ENCODE data around the gene AMER3.

Gene AMER3

DNA sequence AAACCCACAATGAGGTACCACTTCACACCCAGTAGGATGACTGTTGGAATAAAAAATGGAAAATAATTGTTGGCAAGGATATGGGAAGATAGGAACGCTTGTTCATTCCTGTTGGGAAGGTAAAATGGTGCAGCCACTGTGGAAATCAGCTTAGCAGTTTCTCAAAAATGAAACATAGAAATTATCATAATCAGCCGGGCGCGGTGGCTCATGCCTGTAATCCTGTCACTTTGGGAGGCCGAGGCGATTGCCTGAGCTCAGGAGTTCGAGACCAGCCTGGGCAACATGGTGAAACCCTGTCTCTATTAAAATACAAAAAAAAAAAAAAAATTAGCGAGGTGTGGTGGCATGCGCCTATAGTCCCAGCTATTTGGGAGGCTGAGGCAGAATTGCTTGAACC lies 23.4 kb downstream of the AMER3 start:
- in situ Hi-C loops (cut with MboI; ENCODE audit: low sequenced_read_pairs) = no loop called here

DNA sequence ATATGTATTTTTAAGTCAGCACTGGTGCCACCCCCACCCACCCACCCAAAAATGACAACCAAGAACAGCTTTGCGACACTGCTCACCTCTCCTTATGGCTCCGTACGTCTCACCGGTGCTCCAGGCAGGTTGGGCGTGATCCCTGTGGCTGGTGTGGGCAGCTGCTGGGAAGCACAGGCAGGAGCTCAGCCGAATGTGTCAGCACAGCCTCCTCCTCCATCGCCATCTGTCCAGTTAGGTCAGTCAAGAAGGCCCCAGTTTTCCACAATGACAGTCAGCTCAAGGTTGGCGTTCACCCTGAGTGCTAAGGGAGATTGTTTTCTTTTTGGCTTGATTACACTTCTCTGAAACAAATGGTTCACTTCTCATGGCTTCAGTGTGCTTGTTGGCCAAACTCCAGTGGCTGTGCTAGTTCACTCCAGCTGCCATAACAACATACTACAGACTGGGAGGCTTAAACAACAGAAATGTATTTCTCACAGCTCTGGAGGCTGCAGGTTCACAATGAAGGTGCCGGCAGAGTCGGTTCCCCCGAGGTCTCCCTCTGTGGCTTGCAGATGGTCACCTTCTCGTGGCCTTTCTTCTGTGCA lies 30.2 kb downstream of the AMER3 start:
- in situ Hi-C loops (cut with MboI; ENCODE audit: low sequenced_read_pairs) = no loop called here

DNA sequence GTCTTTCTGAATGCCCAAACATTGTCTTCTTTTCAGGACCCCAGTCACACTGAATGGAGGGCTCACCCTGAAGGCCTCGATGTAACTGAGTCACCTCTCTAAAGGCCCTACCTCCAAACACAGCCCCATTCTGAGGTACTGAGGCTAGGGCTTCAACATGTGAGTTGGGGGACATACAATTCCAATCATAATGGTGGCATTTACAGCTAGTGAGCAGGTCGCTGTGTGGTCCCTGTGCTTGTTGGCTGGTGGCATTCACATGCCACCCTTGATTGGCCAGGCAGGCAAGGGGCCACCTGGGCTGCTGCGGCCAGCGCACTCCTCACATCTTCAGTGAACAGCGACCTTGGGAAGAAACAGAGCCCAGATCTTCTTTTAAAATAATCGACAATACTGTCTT lies 30.7 kb downstream of the AMER3 start:
- in situ Hi-C loops (cut with MboI; ENCODE audit: low sequenced_read_pairs) = no loop called here

DNA sequence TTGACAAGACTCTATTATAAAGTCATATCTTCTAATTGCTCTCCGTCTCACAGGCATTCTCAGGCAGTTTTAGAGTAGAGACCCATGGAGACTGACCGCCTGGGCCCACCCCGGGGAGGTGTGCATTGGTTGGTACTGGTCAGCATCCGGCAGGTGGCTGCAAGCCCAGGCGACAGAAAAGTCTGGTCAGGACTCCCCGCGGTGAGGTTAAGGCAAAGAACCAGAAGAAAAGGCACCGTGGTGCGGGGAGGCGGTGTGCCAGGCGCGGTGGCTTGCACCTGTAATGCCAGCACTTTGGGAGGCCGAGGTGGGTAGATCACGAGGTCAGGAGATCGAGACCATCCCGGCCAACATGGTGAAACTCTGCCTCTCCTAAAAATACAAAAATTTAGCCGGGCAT lies 32.5 kb downstream of the AMER3 start:
- in situ Hi-C loops (cut with MboI; ENCODE audit: low sequenced_read_pairs) = no loop called here

- in situ Hi-C loops (cut with MboI; ENCODE audit: low sequenced_read_pairs) = no loop called here
Measured at GRCh38 chr2:130790312-130790711, 35.0 kb downstream of the AMER3 start.

GRCh38 chr2:130790804-130791616 lies 35.7 kb downstream of the AMER3 start:
- in situ Hi-C loops (cut with MboI; ENCODE audit: low sequenced_read_pairs) = no loop called here

DNA sequence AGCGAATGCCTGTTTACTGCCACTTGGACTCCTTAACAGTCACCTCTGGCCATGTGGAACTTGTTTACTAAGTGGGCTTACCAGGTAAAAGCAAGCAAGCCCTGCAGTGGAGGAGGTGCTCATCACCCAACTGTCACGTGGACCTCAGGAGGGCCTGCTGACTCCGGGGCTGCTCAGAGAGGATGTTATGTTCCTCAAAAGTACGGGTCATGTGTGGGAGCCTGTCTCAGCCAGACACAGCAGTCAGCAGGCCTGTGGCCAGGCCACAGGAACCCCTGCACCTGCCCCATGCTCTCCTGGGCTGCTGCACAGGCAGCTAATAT lies 36.2 kb downstream of the AMER3 start:
- in situ Hi-C loops (cut with MboI; ENCODE audit: low sequenced_read_pairs) = no loop called here

DNA sequence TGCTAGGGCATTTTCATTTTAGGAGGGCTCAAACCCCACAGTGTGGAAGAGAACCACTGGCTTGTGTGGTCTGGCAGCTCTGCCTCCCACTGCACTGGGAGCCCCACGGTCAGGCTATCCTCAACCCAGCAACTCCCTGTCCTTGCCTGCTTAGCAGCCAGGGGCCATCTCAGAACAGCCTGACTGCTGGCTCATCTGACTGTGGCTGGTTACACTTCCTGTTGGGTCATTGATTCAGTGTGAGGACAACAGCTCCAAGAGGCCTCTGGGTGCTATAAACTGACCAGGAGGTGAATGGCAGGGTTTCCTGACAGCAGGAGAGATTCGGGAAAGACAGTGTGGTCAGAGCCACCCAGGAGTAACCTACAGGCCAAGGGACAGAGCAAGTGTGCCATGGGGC lies 40.1 kb downstream of the AMER3 start:
- in situ Hi-C loops (cut with MboI; ENCODE audit: low sequenced_read_pairs) = no loop called here

DNA sequence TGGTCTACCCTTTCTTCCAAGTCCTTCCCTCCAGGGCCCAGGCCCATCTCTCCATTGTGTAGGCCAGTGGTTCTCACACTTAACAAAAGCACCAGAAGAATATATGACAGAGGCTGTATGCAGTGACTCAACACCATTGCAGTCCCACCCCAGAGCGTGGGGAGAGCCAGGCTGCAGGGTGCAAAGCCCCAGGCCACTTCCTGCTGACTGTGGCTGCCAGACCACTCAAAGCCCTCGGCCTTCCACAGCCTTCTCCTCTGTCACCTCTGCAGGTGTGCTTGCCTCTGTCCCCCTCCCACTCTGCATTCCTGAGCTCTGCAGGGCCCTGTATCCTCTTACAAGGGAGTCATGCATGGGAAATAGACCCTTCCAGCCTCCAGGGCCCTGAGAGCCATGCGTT lies 41.0 kb downstream of the AMER3 start:
- in situ Hi-C loops (cut with MboI; ENCODE audit: low sequenced_read_pairs) = no loop called here

DNA sequence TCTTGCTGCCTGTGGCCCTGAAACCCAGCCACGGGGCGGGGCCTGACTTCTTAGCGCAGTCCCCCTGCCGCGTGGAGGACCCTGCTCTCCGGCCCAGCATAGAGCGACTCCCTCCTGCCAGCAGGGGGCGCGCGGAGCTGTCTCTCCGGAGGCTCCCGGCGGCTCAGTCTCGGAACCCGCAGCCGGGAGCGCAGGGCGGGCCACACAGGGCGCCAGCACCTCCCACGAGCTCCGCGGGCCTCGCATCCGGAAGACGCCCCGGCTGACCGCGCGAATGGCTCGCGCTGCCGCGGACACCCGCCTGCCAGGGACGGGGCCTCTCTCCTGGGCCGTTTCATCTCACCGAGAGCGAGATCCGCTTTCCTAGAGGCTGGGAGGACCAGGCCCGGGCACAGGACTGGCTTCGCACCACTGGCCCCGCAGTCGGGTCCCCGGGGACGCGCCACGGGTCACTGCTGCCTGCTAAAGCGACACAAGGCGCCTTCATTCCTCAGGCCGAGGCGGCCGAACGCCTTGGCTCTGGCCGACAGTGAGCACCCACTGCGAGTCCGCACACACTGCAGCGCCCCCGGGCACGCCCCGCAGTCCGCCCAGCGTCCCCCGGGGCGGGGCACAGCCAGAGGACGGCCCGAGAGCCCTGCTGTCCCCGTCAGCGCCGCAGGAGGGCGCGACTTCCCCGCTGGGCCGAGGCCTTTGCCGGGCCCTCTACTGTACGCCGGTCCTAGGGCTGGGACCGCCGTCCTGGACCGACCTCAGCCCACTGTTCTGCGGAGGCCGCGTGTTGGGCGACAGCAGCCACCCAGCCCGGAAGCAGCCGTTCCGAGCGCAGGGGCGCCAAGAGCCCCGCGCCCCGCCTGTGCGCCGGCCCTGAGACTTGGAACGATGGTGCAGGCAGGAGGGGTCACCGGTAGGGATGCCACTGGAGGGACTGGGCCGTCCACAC lies 42.4 kb downstream of the AMER3 start:
- in situ Hi-C loops (cut with MboI; ENCODE audit: low sequenced_read_pairs) = no loop called here

DNA sequence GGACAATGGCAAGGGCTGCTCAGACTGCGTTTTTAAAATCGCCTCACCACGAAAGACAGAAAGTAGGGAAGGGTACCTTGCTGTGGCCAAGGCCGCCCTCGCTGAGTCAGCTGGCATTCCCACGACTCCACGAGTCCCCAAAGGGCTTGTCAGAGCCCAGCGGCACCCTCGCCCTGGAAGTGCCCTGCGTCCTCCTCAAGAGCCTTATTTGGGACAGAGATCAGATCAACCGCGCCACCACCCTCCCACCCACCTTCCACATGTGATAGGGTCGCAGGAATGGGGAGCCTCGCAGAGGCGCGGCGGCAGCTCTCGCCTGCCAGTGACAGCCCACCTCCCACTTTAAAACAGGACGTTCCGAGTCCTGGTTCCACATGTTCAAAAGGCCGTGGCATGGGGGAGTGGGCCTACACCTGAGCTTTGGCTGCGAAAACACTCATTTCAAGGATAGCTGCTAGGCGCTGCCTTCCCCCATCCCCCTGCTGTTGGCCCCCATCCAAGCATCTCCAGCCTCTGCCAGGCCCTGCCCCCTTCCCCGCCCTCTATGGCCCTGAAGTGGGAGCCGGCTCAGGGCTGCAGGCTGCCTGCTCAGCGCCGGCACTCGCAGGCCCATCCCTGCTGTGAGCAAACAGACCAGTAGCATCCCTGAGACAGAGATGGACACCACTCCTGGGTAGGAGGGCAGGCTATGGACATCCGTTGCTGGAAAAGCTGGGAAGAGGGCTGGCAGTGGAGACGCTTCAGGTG lies 43.3 kb downstream of the AMER3 start:
- in situ Hi-C loops (cut with MboI; ENCODE audit: low sequenced_read_pairs) = no loop called here

DNA sequence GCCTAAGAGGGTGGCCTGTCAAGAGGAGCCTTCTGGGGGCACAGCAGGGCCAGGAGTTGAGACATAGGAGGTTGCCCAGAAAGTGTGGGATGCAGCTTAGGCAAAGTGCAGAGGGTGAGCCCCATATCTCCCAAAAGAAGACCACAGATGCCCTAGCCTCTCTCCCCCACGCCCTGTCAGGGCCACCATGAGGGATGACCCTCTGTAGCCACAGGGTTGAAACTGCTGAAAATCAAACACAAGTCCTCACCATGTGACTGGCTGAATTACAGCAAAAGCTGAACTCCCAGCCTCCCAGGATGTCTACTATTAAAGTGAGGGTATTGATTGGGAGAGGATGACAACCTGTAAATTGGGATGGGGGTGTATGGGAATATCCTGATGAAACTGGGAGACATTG lies 44.0 kb downstream of the AMER3 start:
- in situ Hi-C loops (cut with MboI; ENCODE audit: low sequenced_read_pairs) = no loop called here

DNA sequence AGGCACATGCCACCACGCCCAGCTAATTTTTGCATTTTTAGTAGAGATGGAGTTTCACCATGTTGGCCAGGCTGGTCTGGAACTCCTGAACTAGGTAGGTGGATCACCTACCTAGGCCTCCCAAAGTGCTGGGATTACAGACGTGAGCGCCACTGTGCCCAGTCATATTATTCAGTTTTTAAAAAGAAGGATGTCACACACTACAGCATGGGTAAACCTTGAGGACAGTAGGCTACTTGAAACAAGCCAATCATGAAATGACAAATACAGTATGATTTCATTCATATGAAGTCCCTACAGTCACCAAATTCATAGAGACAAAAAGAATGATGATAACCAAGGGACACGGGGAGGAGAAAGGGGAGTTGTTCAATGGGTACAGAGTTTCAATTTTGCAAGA lies 50.3 kb downstream of the AMER3 start:
- in situ Hi-C loops (cut with MboI; ENCODE audit: low sequenced_read_pairs) = no loop called here

GRCh38 chr2:130806370-130806769 lies 51.0 kb downstream of the AMER3 start:
- in situ Hi-C loops (cut with MboI; ENCODE audit: low sequenced_read_pairs) = no loop called here

GRCh38 chr2:130807659-130808385 lies 52.5 kb downstream of the AMER3 start:
- in situ Hi-C loops (cut with MboI; ENCODE audit: low sequenced_read_pairs) = no loop called here

- in situ Hi-C loops (cut with MboI; ENCODE audit: low sequenced_read_pairs) = no loop called here
Measured at GRCh38 chr2:130808482-130809268, 53.3 kb downstream of the AMER3 start.

GRCh38 chr2:130810490-130810889 lies 55.1 kb downstream of the AMER3 start:
- in situ Hi-C loops (cut with MboI; ENCODE audit: low sequenced_read_pairs) = no loop called here

GRCh38 chr2:130813722-130814121 lies 58.4 kb downstream of the AMER3 start:
- in situ Hi-C loops (cut with MboI; ENCODE audit: low sequenced_read_pairs) = no loop called here

DNA sequence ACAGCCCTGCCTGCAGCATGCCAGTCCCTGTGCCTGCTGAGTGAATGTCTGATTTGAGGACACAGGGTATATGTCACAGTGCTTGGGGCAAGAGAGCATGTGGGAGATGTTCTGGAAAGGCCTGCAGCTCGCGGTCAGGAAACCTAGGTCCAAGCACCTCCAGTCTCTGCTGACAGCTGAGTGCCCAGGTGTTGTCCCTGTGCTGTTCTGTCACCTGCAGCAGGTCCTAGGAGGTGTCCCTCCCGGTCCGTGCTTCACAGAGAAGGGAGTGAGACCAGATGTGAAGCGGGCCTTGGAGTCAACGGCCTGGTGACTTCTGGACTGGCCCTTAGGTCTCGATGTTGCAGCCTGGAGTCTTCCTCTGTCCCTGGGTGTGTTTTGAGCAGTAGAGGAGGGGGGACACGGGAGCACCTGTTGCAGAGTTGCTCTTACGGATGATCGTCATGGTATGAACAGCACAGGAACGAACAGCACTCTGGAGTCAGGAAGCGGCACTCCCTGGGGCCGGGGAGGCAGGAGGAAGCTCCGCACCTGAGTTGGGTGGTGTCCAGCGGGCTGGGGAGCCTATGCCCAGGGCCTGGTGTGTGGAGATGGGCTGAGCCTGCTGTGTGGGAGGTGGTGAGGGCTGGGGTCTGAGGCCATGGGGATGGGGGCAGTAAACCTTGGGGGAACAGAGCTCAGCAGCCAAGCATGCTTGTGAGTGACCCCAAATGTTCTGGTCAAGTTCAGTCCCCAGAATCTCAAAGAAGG lies 59.8 kb downstream of the AMER3 start:
- in situ Hi-C loops (cut with MboI; ENCODE audit: low sequenced_read_pairs) = no loop called here
